Mammary epithelial cell (primary cell): ENCODE results near the gene KCNIP3.

Experiments used
- EZH2 ChIP-seq: IDR thresholded peaks from 2 replicates; pipeline ENCODE4 v1.6.1; 2012; ENCODE audit warnings: low read length, inconsistent platforms, borderline replicate concordance
- TF ChIP-seq, protein P1 (sequence below), 2 donors: IDR thresholded peaks in 1 of 2; conservative IDR thresholded peaks in 1 of 2; 2 replicates each; pipeline ENCODE4 v1.5.1; 2011 to 2012; ENCODE audit warnings: inconsistent platforms in 2 of 2, low read length in 2 of 2, mild to moderate bottlenecking in 2 of 2, control low read depth in 1 of 2, low read depth in 1 of 2; ENCODE audit not compliant: insufficient read depth in 1 of 2; ENCODE audit errors: extremely low read depth in 1 of 2

DNA sequence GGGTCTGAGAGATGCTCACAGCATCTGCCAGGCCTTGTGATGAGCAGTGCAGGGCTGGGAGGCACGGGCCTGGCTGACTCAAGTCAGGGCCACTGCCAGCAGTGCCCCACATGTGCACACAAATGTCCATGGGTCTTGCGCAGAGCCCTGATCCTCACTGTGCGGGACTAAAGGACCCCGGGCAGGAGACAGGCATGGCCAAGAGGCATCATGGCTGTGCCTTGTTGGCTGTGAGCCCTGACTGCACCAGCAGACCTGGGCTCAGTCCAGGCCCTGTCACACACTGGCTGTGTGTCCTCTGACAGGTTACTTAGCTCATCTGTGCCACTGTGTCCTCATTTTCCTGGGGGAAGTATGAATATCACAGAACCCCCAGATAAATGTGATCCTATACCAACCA lies 4.0 kb downstream of the KCNIP3 start:
- TF ChIP-seq, protein P1, sequence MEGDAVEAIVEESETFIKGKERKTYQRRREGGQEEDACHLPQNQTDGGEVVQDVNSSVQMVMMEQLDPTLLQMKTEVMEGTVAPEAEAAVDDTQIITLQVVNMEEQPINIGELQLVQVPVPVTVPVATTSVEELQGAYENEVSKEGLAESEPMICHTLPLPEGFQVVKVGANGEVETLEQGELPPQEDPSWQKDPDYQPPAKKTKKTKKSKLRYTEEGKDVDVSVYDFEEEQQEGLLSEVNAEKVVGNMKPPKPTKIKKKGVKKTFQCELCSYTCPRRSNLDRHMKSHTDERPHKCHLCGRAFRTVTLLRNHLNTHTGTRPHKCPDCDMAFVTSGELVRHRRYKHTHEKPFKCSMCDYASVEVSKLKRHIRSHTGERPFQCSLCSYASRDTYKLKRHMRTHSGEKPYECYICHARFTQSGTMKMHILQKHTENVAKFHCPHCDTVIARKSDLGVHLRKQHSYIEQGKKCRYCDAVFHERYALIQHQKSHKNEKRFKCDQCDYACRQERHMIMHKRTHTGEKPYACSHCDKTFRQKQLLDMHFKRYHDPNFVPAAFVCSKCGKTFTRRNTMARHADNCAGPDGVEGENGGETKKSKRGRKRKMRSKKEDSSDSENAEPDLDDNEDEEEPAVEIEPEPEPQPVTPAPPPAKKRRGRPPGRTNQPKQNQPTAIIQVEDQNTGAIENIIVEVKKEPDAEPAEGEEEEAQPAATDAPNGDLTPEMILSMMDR (conservative IDR thresholded peaks at IDR 0.05 in 1 of 2, IDR thresholded peaks at IDR 0.05 in 1 of 2; ENCODE audit: extremely low read depth in 1 of 2, insufficient read depth in 1 of 2, low read depth in 1 of 2, low read length in 2 of 2): no peak
- TF ChIP-seq EZH2: no peak
